Gastrocnemius medialis (tissue), 4 donors: ENCODE results near the gene TP53RK. TPM values are rescaled to one million over a fixed set of nuclear protein-coding genes. Genes with fewer than 3 reads are reported as not detected.

ENCODE experiments used
- ATAC-seq, 2 donors: fragments of 150-250 bp; one replicate each; pipeline ENCODE4 v1.9.1; 2016
- DNase-seq, 2 donors: peaks; one replicate each; pipeline ENCODE4 v3.0.0-alpha.2; 2019
- H3K27ac ChIP-seq, 4 donors: fragments of 200-600 bp; sonication (generic); 1 replicate in 1 of 4; 2 replicates in 3 of 4; pipeline ENCODE4 v1.5.1; 2016 to 2018; ENCODE audit warnings: mild to moderate bottlenecking in 2 of 4, moderate library complexity in 1 of 4
- H3K27me3 ChIP-seq, 3 donors: fragments of 200-600 bp; sonication (generic) in 2 of 3; 1 replicate in 1 of 3; 2 replicates in 2 of 3; pipeline versions ENCODE4 v1.5.1 to v1.6.0; 2016 to 2019; ENCODE audit warnings: mild to moderate bottlenecking in 1 of 3, moderate library complexity in 1 of 3
- H3K36me3 ChIP-seq, 2 donors: fragments of 200-600 bp; sonication (generic) in 1 of 2; one replicate each; pipeline ENCODE4 v1.5.1; 2017 to 2018
- H3K4me1 ChIP-seq, 2 donors: fragments of 200-600 bp; sonication (generic) in 1 of 2; one replicate each; pipeline ENCODE4 v1.5.1; 2016 to 2017; ENCODE audit warnings: mild to moderate bottlenecking in 2 of 2
- H3K4me3 ChIP-seq, 4 donors: fragments of 200-600 bp; sonication (generic) in 3 of 4; 1 replicate in 1 of 4; 2 replicates in 3 of 4; pipeline ENCODE4 v1.5.1; 2016 to 2019; ENCODE audit warnings: mild to moderate bottlenecking in 2 of 4
- H3K9me3 ChIP-seq, 3 donors: fragments of 200-600 bp; sonication (generic) in 2 of 3; 1 replicate in 1 of 3; 2 replicates in 2 of 3; pipeline ENCODE4 v1.5.1; 2016 to 2019
- POLR2A ChIP-seq, 2 donors: fragments of 450-650 bp; IDR thresholded peaks; one replicate each; pipeline ENCODE4 v1.6.1; 2017; ENCODE audit warnings: antibody characterized with exemption in 2 of 2, mild to moderate bottlenecking in 2 of 2, moderate library complexity in 2 of 2
- in situ Hi-C, 4 donors: fragments of 200-750 bp; cut with MboI; loops; one replicate each; pipeline versions ENCODE4 v1.15.0 to v1.8.0; 2017; ENCODE audit warnings: low sequenced_read_pairs in 4 of 4
- intact Hi-C: fragments of 100-400 bp; cut with DNase I; formaldehyde crosslinking; loops from one replicate; pipeline ENCODE4 v1.15.1; 2023; ENCODE audit warnings: low total_unique reads
- total RNA-seq, 4 donors: library from RNA; depleted of rRNA; stranded (reverse); fragments of >200 nt; gene quantifications; one replicate each; pipeline versions ENCODE4 v1.1.0 to v1.2.3, GENCODE V29; 2016
- TF ChIP-seq, protein P1 (sequence below), 5 experiments: fragments of 450-650 bp in 3 of 5; fragments of 200-600 bp in 2 of 5; sonication (generic) in 2 of 5; IDR thresholded peaks in 4 of 5; conservative IDR thresholded peaks in 1 of 5; 1 replicate in 4 of 5; 2 replicates in 1 of 5; pipeline ENCODE4 v1.5.1; 2016 to 2019; ENCODE audit warnings: antibody characterized with exemption in 5 of 5, mild to moderate bottlenecking in 3 of 5, moderate library complexity in 3 of 5

TP53RK gene
- total RNA-seq, 4 donors from 2014 or later: 8.3 to 17.7 (median 10.9) TPM

DNA sequence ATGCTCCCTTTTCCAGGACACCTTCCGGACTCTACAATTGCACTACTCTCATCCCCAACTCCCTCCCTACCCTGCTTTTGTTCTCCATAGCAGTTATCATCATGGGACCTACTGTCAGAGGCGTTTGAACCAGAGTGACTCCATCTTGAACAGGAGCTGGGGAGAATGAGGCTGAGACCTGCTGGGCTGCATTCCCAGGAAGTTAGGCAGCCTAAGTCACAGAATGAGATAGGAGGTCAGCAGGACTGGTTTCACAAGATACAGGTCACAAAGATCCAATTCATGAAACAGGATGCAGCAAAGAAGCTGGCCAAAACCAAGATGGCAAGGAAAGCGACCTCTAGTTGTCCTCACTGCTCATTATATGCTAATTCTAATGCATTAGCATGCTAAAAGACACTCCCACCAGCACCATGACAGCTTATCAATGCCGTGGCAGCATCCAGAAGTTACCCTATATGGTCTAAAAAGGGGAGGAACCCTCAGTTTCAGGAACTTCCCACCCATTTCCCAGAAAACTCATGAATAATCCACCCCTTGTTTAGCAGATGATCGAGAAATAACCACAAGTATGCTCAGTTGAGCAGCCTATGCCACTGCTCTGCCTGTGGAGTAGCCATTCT lies 53.6 kb downstream of the TP53RK start:
- Histone ChIP-seq H3K36me3 (no peaks in the 10 kb centered on the region), H3K9me3 (no peaks in the 10 kb centered on the region), H3K4me1 (no peaks in the 10 kb centered on the region), H3K27ac (no peak overlapping the region), H3K27me3 (no peaks in the 10 kb centered on the region), H3K4me3 (no peak overlapping the region)
- no peak for TF ChIP-seq POLR2A (IDR thresholded peaks at IDR 0.05)
- TF ChIP-seq, protein P1, sequence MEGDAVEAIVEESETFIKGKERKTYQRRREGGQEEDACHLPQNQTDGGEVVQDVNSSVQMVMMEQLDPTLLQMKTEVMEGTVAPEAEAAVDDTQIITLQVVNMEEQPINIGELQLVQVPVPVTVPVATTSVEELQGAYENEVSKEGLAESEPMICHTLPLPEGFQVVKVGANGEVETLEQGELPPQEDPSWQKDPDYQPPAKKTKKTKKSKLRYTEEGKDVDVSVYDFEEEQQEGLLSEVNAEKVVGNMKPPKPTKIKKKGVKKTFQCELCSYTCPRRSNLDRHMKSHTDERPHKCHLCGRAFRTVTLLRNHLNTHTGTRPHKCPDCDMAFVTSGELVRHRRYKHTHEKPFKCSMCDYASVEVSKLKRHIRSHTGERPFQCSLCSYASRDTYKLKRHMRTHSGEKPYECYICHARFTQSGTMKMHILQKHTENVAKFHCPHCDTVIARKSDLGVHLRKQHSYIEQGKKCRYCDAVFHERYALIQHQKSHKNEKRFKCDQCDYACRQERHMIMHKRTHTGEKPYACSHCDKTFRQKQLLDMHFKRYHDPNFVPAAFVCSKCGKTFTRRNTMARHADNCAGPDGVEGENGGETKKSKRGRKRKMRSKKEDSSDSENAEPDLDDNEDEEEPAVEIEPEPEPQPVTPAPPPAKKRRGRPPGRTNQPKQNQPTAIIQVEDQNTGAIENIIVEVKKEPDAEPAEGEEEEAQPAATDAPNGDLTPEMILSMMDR (IDR thresholded peaks at IDR 0.05 in 4 of 5, conservative IDR thresholded peaks at IDR 0.05 in 1 of 5): no peak
- ATAC-seq (no peak), DNase-seq (no peak)
- intact Hi-C loops (no loop called here), in situ Hi-C loops (no loop called here)

DNA sequence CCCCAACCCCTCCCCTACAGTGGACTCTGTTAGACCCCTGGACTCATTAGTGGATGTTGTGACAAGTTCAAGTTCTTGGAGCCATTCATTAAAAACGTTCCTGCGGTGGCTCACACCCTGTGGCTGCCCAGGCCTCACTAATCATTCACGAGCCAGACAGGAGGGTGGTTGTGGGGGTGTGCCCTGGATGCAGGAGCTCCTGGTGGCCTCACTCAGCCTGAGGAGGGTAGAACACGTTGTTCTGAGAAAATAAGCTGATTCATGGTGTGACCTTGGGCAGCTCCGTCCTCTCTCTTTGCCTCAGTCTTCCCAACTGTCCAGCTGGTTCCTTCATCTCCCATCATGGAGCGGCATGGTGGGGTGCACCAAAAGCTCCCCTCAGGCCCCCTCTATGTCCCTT lies 54.7 kb downstream of the TP53RK start:
- H3K4me3 ChIP-seq: no peak overlapping the region
- no peak for DNase-seq
- no peaks in the 10 kb centered on the region for H3K9me3 ChIP-seq
- TF ChIP-seq POLR2A (IDR thresholded peaks at IDR 0.05): no peak
- TF ChIP-seq, protein P1 (IDR thresholded peaks at IDR 0.05 in 4 of 5, conservative IDR thresholded peaks at IDR 0.05 in 1 of 5): no peak
- H3K4me1 ChIP-seq: no peaks in the 10 kb centered on the region
- H3K27ac ChIP-seq: no peak overlapping the region
- in situ Hi-C loops: no loop called here
- no peaks in the 10 kb centered on the region for H3K36me3 ChIP-seq
- no peak for ATAC-seq
- no peaks in the 10 kb centered on the region for H3K27me3 ChIP-seq
- intact Hi-C loops: no loop called here

Other genes with a start within 250 kb of the TP53RK start
- under 1 TPM in 2 of 4 donors, not detected in 2; 0.15 to 0.18 TPM for gene ZNF334, start 175.9 kb downstream of the TP53RK start, total RNA-seq
- not detected for gene OCSTAMP, start 138.8 kb downstream of the TP53RK start, total RNA-seq
- 1 to 10 TPM in 2 of 4 donors, under 1 TPM in 2; 0.20 to 2.8 (median 1.1) TPM for gene SLC13A3, start 38.0 kb downstream of the TP53RK start, total RNA-seq
- 1 to 10 TPM in 3 of 4 donors, under 1 TPM in 1; 0.36 to 4.0 (median 2.4) TPM for gene SLC2A10, start 20.2 kb upstream of the TP53RK start, total RNA-seq
- 1 to 10 TPM in 2 of 4 donors, under 1 TPM in 2; 0.60 to 4.0 (median 0.99) TPM for gene EYA2, start 205.4 kb upstream of the TP53RK start, total RNA-seq